Dendritic cell treated with granulocyte-macrophage colony-stimulating factor and Interleukin-4, amounts not matched to agents 40 ng/mL and 50 ng/mL, for 4 days (primary cell): ENCODE data around the gene LILRA1.
A peak's percentile ranks its signal among the peaks of the same experiment; 100 is the strongest.
"Not testable (repeated sequence)": the region's sequence is repeated elsewhere in the genome, so short reads cannot be mapped to it uniquely, and the experiment has no call there.

Source experiments
- H3K27ac Mint-ChIP-seq: one replicate; pipeline ENCODE4 v1.8.0; 2022; ENCODE audit warnings: mild to moderate bottlenecking, mixed read lengths
- H3K27me3 Mint-ChIP-seq: one replicate; pipeline ENCODE4 v1.8.0; 2022; ENCODE audit warnings: mild to moderate bottlenecking, mixed read lengths
- H3K36me3 Mint-ChIP-seq: one replicate; pipeline ENCODE4 v1.8.0; 2022; ENCODE audit warnings: low read depth, mixed read lengths
- H3K4me1 Mint-ChIP-seq: one replicate; pipeline ENCODE4 v1.8.0; 2022; ENCODE audit warnings: low read depth, mixed read lengths
- H3K4me3 Mint-ChIP-seq: one replicate; pipeline ENCODE4 v1.8.0; 2022; ENCODE audit warnings: mild to moderate bottlenecking, moderate library complexity, mixed read lengths
- H3K9me3 Mint-ChIP-seq: one replicate; pipeline ENCODE4 v1.8.0; 2022; ENCODE audit warnings: mixed read lengths
- intact Hi-C: fragments of 100-400 bp; cut with micrococcal nuclease; formaldehyde crosslinking; loops from one replicate; pipeline ENCODE4 v1.15.0; 2022

Gene LILRA1

GRCh38 chr19:54595680-54596436 is 2.4 kb downstream of the LILRA1 start:
- peaks cover 18% of the 10 kb centered on the region for H3K27me3 Mint-ChIP-seq
- H3K27ac Mint-ChIP-seq = peak overlapping the region; percentile 64
- peaks cover 76% of the 10 kb centered on the region for H3K4me1 Mint-ChIP-seq
- H3K9me3 Mint-ChIP-seq, H3K4me3 Mint-ChIP-seq, intact Hi-C loops: not testable (repeated sequence)
- H3K36me3 Mint-ChIP-seq = peaks cover 23% of the 10 kb centered on the region

- H3K4me1 Mint-ChIP-seq = peaks cover 44% of the 10 kb centered on the region
- peaks cover 8% of the 10 kb centered on the region for H3K27me3 Mint-ChIP-seq
- H3K4me3 Mint-ChIP-seq = no peak overlapping the region
- H3K27ac Mint-ChIP-seq = no peak overlapping the region
- peaks cover 6% of the 10 kb centered on the region for H3K9me3 Mint-ChIP-seq
- intact Hi-C loops = loop anchor here (2.0 kb wide), 1 partner anchor 77 kb away; no protein-coding TSS in a partner anchor
- peaks cover 27% of the 10 kb centered on the region for H3K36me3 Mint-ChIP-seq
These were observed 6.8 kb downstream of the LILRA1 start for GRCh38 chr19:54600212-54600611.

GRCh38 chr19:54606230-54606629 is 12.8 kb downstream of the LILRA1 start:
- H3K27ac Mint-ChIP-seq = peak overlapping the region; percentile 83
- H3K4me1 Mint-ChIP-seq = peaks cover 63% of the 10 kb centered on the region
- peaks cover 8% of the 10 kb centered on the region for H3K9me3 Mint-ChIP-seq
- intact Hi-C loops = loop anchor here (5.0 kb wide), 2 partner anchors 34 to 36 kb away; partner anchors contain the start of gene LILRA2
- peak overlapping the region; percentile 35 for H3K4me3 Mint-ChIP-seq
- peaks cover 6% of the 10 kb centered on the region for H3K27me3 Mint-ChIP-seq
- peaks cover 3% of the 10 kb centered on the region for H3K36me3 Mint-ChIP-seq

GRCh38 chr19:54606891-54607784 is 13.7 kb downstream of the LILRA1 start:
- peak overlapping the region; percentile 63 for H3K4me3 Mint-ChIP-seq
- H3K9me3 Mint-ChIP-seq = peaks cover 8% of the 10 kb centered on the region
- peaks cover 67% of the 10 kb centered on the region for H3K4me1 Mint-ChIP-seq
- peaks cover 7% of the 10 kb centered on the region for H3K27me3 Mint-ChIP-seq
- H3K27ac Mint-ChIP-seq = peak overlapping the region; percentile 83
- intact Hi-C loops = loop anchor here (5.0 kb wide), 2 partner anchors 35 kb away; partner anchors contain the start of gene LILRA2
- H3K36me3 Mint-ChIP-seq = no peaks in the 10 kb centered on the region

- H3K4me3 Mint-ChIP-seq = peak overlapping the region; percentile 39
- peak overlapping the region; percentile 83 for H3K27ac Mint-ChIP-seq
- intact Hi-C loops = loop anchor here (5.0 kb wide), 2 partner anchors 35 kb away; partner anchors contain the start of gene LILRA2
- H3K27me3 Mint-ChIP-seq = peaks cover 7% of the 10 kb centered on the region
- peaks cover 73% of the 10 kb centered on the region for H3K4me1 Mint-ChIP-seq
- H3K36me3 Mint-ChIP-seq = no peaks in the 10 kb centered on the region
- peaks cover 8% of the 10 kb centered on the region for H3K9me3 Mint-ChIP-seq
These were observed 14.3 kb downstream of the LILRA1 start for GRCh38 chr19:54607785-54608150.

DNA sequence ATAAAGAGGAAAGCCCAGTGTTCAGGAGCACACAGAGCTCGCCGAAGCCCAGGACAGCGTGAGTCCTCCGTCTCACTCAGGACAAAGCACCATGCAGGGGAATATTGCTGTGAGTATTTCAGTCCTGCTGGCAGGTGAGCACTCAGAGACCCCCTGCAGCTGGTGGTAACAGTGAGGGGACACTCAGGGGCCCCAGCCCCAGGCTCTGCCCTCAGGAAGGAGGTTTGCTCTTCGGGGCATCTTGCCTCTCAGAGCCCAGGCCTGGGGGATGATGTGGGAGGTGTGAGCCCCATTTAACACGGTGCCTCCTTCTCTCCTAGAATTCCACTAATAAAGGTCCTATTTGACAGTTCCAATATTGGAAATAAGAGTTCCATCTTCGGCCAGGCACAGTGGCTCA is 14.8 kb downstream of the LILRA1 start:
- Mint-ChIP-seq H3K27ac (peak overlapping the region; percentile 83), H3K27me3 (peaks cover 7% of the 10 kb centered on the region), H3K36me3 (no peaks in the 10 kb centered on the region)

DNA sequence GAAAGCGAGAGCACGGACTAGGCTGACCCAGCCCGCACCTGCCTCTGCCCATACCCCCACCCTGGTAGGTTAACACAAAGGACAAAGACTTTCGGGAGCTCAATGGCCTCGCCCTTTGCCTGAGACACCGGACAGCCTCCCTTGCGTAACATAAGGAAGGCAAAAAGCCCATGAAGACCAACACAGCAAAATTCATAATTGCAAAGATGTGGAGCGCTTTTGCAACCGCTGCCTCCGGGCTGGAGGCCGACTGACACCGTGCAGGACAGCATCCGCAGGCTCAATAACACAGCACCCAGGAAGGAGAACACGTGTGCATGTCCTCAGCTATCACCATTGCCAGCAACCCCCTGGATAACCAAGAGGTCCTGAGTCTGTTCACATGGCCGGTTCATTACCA is 15.4 kb downstream of the LILRA1 start:
- Mint-ChIP-seq H3K4me3 (peak overlapping the region; percentile 20), H3K36me3 (no peaks in the 10 kb centered on the region), H3K27ac (peak overlapping the region; percentile 83), H3K4me1 (peaks cover 80% of the 10 kb centered on the region), H3K27me3 (peaks cover 7% of the 10 kb centered on the region), H3K9me3 (peaks cover 8% of the 10 kb centered on the region)
- intact Hi-C loops = loop anchor here (5.0 kb wide), 2 partner anchors 34 to 36 kb away; partner anchors contain the start of gene LILRA2

More for the DNA sequence above, 14.8 kb downstream of the LILRA1 start:
- Mint-ChIP-seq H3K9me3 (peaks cover 8% of the 10 kb centered on the region), H3K4me1 (peaks cover 75% of the 10 kb centered on the region), H3K4me3 (no peak overlapping the region)
- intact Hi-C loops = loop anchor here (5.0 kb wide), 2 partner anchors 34 to 36 kb away; partner anchors contain the start of gene LILRA2

- Mint-ChIP-seq H3K4me3 (no peak overlapping the region), H3K36me3 (no peaks in the 10 kb centered on the region), H3K9me3 (peaks cover 8% of the 10 kb centered on the region), H3K27me3 (peaks cover 7% of the 10 kb centered on the region), H3K27ac (no peak overlapping the region), H3K4me1 (peaks cover 86% of the 10 kb centered on the region)
- intact Hi-C loops = loop anchor here (5.0 kb wide), 2 partner anchors 33 to 37 kb away; partner anchors contain the start of gene LILRA2
These were observed 15.9 kb downstream of the LILRA1 start for GRCh38 chr19:54609356-54609791.

GRCh38 chr19:54612428-54612827 is 19.0 kb downstream of the LILRA1 start:
- Mint-ChIP-seq H3K4me3 (peak overlapping the region; percentile 17), H3K9me3 (no peaks in the 10 kb centered on the region), H3K27me3 (peaks cover 7% of the 10 kb centered on the region), H3K27ac (no peak overlapping the region), H3K36me3 (no peaks in the 10 kb centered on the region), H3K4me1 (peaks cover 90% of the 10 kb centered on the region)
- intact Hi-C loops = no loop called here

DNA sequence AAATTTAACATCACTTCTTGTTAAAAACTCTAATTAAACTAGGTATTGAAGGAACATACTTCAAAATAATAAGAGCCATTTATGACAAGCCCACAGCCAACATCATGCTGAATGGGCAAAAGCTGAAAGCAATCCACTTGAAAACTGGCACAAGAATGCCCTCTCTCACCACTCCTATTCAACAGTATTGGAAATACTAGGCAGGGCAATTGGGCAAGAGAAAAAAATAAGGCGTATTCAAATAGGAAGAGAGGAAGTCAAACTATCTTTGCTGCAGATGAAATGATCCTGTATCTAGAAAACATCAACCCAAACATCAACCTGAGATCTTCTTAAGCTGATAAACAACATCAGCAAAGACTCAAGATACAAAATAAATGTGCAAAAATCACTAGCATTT is 21.3 kb downstream of the LILRA1 start:
- H3K4me3 Mint-ChIP-seq = no peak overlapping the region
- H3K27me3 Mint-ChIP-seq = peaks cover 6% of the 10 kb centered on the region
- peaks cover 72% of the 10 kb centered on the region for H3K4me1 Mint-ChIP-seq
- no peaks in the 10 kb centered on the region for H3K9me3 Mint-ChIP-seq
- no peaks in the 10 kb centered on the region for H3K36me3 Mint-ChIP-seq
- intact Hi-C loops = no loop called here
- H3K27ac Mint-ChIP-seq = no peak overlapping the region

DNA sequence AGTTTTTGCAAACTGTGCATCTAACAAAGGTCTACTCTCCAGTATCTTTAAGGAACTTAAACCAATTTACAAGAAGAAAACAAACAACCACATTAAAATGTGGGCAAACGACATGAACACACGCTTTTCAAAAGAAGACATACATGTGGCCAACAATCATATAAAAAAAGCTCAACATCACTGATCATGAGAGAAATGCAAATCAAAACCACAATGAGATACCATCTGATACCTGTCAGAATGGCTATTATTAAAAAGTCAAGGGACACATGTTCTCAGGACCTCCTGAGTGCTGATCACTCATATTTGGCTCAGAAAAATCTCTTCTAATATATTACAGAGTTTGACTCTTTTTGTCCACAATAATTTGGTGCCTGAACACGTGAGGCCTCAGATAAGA is 22.6 kb downstream of the LILRA1 start:
- Mint-ChIP-seq H3K4me3 (no peak overlapping the region), H3K4me1 (peaks cover 62% of the 10 kb centered on the region), H3K27ac (peak overlapping the region; percentile 75), H3K9me3 (no peaks in the 10 kb centered on the region), H3K36me3 (no peaks in the 10 kb centered on the region), H3K27me3 (peaks cover 2% of the 10 kb centered on the region)
- intact Hi-C loops = no loop called here

GRCh38 chr19:54616821-54617560 is 23.6 kb downstream of the LILRA1 start:
- H3K36me3 Mint-ChIP-seq = no peaks in the 10 kb centered on the region
- intact Hi-C loops = no loop called here
- H3K27ac Mint-ChIP-seq = peak overlapping the region; percentile 75
- H3K4me3 Mint-ChIP-seq = peak overlapping the region; percentile 70
- H3K27me3 Mint-ChIP-seq = no peaks in the 10 kb centered on the region
- H3K9me3 Mint-ChIP-seq = no peaks in the 10 kb centered on the region
- H3K4me1 Mint-ChIP-seq = peaks cover 64% of the 10 kb centered on the region

DNA sequence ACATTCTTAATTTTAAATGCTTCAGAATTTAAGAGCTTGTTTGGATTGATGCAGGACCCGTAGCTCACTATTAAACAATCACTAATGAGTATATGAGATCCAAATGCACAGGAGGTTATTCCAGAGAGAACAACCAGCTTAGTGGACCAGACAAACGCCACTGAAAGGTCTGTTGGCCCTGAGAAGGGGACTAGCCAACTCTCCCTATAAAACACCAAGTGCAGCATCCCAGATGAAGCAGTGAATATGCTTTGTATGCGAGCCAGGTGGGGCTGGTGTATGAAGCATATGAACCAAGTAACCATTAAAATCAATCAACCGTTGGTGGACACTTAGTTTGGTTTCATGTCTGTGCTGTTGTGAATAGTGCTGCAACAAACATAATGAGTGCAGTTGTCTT is 27.0 kb downstream of the LILRA1 start:
- Mint-ChIP-seq H3K4me1 (peaks cover 68% of the 10 kb centered on the region), H3K27me3 (peaks cover under 1% of the 10 kb centered on the region), H3K9me3 (no peaks in the 10 kb centered on the region), H3K4me3 (no peak overlapping the region), H3K27ac (no peak overlapping the region), H3K36me3 (no peaks in the 10 kb centered on the region)
- intact Hi-C loops = no loop called here
